RPMI8226 (cell line): ENCODE measurements around the gene SULT1A1.
"Not testable (repeated sequence)": the region's sequence is repeated elsewhere in the genome, so short reads cannot be mapped to it uniquely, and the experiment has no call there.

Experiments used
- DNase-seq: peaks from one replicate; pipeline ENCODE4 v3.0.0-alpha.2; 2015

Gene SULT1A1

DNA sequence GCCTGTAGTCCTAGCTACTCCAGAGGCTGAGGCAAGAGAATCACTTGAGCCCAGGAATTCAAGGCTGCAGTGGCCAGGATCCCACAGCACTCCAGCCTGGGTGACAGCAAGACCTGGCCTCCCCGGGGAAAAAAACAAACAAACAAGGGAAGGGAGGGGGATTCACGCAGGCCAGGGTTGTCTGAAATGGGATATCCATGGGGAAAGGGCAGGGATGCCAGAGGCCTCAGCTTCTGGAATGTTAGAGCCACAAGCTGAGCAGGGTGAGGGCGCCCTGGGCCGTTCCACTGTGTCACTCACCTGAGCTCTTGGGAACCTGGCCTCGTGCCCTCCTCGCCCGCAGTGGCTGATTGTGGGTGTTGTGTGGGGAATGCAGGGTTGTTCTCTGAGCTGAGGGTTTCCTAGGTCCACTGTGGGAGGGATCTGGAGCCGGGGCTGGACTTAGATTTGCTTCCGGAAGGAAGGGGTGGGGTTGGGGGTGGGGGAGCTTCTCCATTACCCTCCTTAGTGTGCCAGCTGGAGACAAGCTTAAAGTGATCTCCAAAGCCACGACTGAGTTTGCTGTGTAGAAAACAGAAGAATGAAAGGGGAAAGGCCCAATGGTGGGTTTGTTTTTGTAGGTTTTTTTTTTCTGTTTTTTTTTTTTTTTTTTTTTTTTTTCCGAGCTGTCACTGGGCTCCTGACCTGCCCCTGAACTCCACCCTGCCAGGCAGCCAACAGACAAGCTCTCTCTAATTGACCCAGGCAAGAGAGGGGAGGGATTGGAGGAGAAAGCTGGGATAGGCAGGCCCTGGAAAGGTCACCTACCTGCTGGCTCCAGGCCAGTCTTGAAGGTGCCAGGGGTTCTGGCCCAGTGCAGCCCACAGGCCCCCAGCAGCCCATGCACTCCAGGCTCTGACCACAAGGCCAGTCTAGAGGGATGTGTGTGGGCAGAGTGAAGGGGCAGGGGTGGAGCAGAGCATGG, at the start of gene SULT1A1:
SULT1A1 (minus strand) TSS at position 414 of the 964 bp plus-strand sequence. CDS start 1,189 bp downstream, outside the sequence.
- peak; percentile 78 for DNase-seq

DNA sequence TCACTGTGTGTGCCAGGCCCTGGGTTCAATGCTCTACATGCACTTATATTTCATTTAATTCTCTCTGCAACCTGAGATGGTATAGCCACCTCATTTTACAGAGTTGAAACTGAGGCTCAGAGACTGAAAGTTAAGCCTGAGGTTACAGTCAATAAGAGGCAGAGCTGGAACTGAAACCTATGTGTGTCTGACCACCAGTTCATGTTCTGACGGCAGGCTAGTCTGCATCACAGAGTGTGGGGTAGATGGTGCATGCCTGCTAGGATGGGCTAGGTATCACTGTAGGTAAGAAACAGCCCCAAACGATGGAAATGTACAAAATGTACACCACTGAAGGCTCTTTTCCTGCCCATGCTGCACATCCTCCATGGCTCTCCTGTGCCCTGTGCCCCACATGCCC, 30.1 kb upstream of the SULT1A1 start:
- not testable (repeated sequence) for DNase-seq

DNA sequence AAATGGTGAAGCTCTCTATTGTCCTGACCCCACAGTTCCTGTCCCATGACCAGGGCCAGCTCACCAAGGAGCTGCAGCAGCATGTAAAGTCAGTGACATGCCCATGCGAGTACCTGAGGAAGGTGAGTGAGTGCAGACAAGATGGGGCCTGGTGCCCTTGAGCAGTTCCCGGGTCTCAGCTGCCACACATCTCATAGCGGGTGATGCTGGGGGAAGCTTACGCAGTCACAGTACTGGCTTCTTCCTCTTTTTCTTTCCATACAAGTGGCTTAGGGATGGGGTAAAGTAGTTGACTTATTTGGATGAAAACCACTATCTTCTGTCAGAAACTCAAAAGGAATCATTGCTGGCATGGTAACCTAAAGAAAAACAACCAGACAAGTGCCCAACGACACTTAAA, 28.5 kb upstream of the SULT1A1 start:
- not testable (repeated sequence) for DNase-seq

DNA sequence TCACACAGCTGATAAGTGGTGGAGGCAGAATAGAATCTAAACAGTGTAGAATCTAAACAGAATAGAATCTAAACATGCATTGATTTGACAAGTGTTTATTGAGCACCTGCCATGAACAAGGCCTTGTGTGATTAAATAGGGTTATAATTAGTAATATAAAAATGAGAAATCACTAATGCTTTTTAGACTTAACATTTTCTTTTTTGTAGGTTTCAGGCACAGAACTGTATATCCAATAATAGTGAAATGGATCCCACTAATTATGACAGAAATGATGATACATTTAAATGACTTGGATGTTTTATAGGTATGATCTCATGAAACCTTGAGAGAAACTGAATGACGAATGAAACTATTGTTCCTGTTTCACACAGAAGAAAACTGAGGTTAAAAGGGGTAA, 27.9 kb upstream of the SULT1A1 start, which contains the start of gene NPIPB8:
NPIPB8 (plus strand) TSS at position 301 of the 400 bp plus-strand sequence. CDS start 296 bp downstream, outside the sequence.
- not testable (repeated sequence) for DNase-seq

DNA sequence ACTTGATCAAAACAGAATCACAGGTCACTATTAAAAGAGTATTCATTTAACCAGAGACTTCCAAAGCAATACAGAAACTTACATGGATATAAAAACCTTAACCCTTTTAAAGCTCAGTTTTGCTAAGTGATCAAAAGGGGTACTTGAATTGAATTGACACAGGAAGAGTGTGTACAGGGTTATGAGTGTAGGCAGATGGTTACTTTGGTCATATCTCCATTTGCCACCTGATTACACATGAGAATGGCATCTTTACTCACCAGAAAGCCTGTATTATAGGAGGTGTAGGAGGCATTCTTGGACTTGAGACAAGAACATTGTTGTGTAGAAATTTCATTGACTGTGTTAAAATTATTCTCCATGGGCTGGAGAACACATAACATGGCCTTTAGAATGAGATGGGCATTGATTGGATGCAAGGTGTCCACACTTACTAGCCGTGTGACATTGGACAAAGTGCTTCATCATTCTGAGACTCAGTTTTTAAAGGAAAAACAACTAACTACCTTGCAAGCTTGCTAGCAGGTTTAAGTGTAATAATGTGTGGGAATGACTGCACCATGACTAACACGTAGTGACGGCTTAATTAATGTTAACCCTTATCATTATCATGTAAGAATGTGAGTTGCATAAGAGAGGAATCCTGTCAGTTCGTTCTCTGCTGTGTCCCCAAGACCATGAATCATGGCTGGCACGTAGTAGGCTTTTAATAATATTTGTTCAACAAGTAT, 26.4 kb upstream of the SULT1A1 start:
- DNase-seq: not testable (repeated sequence)

DNA sequence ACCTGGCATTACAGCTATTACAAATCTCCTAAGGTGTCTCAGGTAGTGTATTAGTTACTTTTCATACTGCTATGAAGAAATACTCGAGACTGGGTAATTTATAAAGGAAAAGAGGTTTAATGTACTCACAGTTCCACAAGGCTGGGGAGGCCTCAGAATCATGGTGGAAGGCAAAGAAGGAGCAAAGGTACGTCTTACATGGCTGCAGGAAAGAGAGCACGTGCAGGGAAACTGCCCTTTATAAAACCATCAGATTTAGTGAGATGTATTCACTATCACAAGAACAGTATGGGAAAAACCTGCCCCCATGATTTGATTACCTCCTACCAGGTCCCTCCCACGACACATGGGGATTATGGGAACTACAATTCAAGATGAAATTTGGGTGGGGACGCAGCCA, 21.1 kb upstream of the SULT1A1 start:
- DNase-seq: not testable (repeated sequence)

DNA sequence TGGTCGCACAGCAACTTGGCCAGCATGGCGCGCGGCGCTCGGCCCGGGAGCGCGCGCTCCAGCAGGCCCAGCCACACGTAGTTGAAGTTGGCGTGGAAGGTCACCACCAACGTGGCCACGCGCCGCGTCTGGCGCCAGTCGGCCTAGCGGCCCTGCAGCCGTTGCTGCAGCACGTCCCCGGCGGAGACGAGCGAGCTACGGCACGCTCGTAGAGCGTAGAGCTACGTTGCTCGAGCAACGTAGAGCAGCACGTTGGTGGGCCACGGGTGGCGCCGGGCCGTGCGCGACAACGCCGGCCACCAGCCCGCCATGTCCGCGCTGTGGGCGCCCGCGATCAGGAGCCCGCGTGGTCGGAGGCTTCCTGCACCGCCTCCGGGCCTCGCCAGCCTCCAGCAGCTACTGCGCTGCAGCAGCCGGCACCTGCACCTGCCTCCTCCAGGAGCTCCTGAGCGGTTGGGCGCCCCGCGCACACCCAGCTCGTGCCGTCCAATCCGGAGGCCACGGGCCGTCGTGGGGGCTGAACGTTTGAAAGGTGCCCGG, 13.4 kb upstream of the SULT1A1 start:
- peak; percentile 85 for DNase-seq

DNA sequence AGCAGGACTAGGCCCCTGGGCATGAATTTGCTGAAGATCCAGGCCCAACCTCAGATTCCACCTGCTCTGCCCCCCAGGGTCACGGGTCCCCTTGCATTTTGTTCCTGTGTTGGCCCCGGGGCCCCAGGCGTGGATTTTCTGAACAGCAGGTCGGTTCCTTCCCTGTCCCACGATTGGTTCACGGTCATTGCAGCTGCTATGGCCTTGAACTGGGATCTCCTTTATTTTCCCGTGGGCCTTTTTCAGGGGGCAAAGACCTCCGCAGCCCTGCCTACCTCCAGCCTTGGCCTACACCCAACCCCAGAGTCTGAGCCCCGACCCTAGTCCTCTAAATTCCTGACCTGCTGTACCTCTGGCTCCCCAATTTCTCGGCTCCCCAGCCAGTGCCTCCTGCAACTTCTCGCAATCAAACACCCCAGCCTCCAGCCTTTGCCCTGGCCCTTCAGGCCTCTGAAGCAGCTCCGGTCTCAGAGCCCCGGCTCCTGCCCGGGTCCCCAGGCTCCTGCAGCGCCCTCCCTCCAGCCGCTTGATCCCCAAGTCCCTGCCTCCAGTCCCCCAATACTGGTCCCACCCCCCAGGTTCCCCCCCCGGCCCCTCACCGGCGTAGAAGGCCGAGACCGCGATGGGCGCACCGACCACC, 12.8 kb upstream of the SULT1A1 start:
- not testable (repeated sequence) for DNase-seq

DNA sequence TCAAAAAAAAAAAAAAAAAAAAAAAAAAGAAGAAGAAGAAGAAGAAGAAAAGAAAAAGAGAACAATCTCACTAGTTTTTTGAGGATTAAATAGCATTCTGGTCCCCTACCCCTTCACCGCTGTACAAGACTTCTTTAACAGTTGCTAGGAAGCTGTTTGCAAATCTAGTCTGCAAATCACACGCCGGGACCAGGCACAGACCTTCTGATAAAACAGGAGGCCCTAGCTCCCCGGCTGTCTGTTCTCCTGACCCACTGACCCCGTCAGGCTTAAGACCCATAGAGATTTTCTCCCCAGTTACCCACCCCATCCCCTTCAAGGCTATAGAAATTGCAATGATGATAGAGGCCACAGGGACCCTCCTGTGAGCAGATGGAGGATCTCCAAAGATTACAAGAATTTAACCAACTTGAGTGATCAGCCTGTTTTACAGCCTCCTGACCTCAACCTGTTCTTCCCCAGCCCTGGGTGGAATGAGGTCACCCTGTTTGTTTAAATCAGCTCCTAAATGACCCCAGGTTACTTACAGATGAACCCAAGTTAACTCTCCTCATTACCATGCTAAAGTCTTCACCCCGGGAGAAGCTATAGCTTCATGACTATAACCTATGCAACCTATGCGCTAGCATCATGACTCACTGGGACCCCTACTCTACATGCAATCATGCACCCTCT, 11.8 kb upstream of the SULT1A1 start:
- no peak for DNase-seq

DNA sequence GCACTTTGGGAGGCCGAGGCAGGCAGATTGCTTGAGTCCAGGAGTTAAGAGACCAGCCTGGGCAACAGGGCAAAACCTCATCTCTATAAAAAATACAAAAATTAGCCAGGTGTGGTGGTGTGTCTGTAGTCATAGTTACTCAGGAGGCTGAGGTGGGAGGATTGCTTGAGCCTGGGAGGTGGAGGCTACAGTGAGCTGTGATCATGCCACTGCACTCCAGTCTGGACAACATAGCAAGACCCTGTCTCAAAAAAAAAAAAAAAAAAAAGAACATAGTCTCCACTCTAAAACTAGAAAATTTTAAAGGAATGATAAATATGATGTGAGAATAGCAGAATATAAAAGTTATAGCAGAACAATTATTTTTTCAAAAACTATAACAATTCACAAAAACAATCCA, 10.5 kb upstream of the SULT1A1 start:
- not testable (repeated sequence) for DNase-seq

DNA sequence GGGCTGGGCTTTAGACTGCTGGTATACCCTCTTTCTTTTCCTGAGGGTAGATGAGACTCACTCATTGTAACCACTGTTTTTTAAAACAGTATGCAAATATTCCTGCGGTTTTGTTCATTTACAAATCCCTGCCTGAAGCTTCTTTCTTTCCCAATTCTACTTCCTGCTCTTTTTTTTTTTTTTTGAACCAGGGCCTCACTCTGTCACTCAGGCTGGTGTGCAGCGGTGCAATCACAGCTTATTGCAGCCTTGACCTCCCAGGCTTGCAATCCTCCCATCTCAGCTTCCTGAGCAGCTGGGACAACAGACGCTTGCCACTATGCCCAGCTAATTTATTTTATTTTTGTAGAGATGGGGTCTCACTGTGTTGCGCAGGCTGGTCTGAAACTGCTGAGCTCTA, 8.0 kb upstream of the SULT1A1 start:
- no peak for DNase-seq

DNA sequence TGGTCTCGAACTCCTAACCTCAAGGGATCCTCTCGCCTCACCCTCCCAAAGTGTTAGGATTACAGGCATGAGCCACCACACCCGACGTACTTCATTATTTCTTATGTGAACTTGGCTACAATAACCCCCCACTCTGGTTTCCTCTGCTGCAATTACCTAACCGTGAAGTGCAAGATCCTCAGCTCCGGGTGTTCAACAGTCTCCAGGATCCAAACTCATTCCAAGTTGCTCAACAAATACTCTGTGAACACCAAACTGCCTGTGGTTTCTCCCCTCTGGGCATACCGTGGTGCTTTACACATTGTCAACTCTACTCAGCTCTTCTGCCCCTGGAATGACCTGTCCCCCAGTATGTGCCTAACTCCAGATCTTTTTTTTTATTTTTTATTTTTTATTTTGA, 6.8 kb upstream of the SULT1A1 start:
- DNase-seq: no peak

DNA sequence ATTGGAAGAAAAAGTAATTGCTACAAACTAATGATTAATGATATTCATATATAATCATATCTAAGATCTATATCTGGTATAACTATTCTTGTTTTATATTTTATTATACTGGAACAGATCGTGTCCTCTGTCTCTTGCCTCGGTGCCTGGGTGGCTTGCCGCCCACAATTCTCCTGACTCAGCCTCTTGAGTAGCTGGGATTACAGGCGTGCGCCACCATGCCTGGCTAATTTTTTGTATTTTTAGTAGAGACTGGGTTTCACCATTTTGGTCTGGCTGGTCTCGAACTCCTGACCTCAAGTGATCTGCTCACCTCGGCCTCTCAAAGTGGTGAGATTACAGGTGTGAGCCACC, 6.4 kb upstream of the SULT1A1 start:
- not testable (repeated sequence) for DNase-seq

DNA sequence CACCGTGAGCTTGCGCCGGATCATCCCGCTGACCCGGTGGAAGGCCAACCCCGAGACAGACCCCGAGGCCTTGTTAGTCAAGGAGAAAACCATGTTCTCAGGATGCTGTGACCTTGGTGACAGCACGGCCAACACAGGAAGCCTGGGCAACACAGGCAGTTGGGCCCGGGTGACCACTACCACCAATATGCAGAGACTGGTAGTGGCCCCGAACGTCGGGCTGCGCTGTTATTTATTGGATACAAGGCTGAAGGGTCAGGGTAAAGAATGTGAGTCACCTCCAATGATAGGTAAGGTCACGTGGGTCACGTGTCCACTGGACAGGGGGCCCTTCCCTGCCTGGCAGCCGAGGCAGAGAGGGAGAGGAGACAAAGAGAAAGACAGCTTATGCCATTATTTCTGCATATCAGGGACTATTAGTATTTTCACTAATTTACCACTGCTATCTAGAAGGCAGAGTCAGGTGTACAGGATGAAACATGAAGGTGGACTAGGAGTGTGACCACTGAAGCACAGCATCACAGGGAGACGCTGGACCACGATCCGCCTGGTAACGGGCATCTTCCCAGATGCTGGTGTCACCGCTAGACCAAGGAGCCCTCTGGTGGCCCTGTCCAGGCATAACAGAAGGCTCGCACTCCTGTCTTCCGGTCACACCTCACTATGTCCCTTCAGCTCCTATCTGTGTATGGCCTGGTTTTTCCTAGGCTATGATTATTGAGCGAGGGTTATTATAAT, 5.8 kb upstream of the SULT1A1 start:
- DNase-seq: peak; percentile 50

DNA sequence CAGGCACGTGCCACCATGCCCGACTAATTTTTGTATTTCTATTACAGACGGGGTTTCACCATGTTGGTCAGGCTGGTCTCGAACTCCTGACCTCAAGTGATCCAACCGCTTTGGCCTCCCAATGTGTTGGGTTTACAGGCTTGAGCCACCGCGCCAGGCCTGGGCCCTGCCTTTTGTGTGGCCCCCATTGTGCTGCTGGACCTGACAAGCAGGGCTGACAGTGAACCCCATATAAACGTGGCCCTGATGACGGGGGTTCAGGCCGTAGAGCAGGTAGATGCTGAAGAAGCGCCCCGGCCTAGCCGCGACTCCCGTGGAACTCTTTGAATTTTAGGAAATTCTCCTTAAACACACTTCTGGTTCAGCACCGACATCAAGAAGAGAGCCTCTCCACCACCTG, 4.7 kb upstream of the SULT1A1 start:
- not testable (repeated sequence) for DNase-seq

DNA sequence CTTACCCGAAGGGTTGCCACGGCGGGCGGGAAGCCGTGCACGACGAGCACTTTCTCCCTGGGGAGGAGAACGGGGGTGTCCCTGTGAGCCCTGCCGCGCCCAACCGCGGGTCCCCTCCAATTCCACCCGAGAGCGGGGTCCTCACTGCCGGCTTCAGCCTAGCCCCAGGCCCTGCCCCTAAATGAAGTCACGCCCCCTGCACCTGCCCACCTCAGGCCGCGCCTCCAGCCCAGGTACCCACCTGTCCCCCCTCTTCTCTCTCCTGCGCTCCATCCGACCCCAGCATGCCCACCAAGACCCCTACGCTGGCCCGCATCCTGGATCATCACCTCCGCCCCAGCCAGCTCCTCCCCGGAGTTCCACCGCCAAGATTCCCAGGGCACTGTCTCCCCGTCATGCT, 4.1 kb upstream of the SULT1A1 start:
- not testable (repeated sequence) for DNase-seq

DNA sequence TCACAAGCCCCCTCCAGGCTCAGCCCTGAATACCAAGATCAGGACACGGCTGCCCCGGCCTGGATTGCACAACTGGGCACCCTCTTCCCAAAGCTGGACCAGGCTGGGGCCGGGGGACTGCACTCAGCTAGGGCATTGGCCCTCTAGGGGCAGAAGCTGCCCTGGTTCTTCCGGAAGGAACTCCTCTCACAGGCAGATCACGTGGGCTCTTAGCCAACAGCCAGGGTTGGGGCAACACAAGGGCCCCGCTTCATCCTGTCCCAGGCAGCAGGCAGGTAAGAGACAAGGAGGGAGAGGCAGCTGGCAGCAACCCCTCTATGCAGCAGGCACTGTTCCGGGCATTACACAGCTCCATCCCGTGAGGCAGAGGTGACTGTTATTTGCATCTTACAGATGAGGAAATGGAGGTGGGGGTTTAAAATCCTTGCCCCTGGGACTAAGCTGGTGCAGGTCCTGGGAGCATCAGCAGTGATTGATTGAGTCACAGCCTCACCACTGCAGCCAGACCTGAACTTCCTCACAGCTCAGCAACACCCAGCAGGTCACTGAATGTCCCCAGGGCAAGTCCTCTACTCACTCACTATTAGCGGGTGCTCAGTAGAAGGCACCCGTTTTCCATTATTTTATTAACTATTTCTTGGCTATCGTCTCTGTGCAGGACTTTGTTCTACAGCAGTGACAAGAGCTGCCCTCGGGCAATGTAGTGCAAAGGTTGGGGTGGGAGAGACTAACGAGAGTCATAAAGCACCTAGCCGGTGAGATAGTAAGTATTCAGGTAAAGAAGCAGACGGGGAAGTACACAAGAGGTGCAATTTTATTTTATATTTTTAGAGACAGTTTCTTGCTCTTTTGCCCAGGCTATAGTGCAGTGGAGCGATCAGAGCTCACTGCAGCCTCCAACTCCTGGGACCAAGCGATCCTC, 2.8 kb upstream of the SULT1A1 start:
- DNase-seq: not testable (repeated sequence)

DNA sequence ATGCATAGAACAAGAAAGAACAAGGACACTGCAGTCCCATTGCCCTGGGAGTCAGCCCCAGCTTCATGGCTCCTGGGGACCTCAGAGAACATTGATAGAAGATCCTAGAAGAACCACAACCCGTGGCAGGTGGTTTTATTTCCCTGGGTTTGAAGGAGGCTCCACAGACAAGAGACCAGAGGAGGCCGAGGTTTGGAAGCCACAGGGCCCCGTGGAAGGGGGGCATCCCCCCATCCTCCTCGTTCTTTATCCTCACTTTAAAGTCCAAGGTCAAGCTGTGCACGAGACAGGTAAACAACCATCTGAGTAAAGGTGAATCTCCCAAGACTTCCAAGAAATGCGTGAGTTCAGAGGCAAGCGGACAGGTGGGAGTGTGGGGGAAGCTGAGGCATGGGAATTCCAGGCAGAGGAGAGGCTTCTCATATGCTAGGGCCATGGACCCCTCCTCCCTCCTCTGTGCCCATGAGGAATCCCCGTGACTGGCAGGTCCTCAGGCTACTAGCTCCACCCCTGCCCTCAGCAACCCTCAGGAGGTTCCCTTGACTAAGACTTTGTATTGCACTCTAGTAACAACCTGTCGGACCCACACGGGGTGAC, 849 bp upstream of the SULT1A1 start:
- DNase-seq: no peak

DNA sequence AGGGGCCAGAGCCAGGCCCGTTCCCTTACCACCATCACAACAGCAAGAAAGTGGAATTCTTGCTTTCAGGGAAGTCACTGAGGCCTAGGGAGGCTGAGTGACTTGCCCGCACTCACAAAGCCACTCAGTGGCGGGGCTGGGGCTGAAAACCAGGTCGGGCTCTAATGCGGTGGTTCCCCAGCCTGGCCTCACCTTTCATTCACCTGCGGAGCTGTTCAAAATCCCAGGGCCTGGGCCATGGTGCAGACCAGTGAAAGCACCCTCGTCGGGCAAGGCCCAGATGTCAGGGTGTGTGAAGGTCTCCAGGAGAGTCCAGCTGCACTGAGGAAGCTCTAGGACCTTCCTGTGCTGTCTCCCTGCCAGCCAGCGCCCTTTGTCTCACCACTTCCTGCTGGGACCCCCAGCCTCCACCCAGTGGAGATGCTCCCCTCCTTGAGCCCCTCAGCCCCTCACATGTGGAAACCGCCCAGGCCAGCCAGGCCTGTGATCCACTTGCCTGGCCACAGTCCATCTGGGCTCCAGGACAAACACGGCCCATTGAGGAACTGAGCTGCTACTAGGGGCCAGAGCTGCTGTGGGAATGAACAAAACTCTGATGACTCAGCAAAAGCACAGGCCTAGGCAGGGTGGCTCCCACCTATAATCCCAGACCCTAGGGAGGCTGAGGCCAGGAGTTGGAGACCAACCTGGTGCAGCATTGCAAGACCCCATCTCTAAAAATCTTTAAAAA, 812 bp downstream of the SULT1A1 start:
- not testable (repeated sequence) for DNase-seq
